ENCODE data around the gene SYS1. TPM values are rescaled to one million over a fixed set of nuclear protein-coding genes. Genes with fewer than 3 reads are reported as not detected.
A peak's percentile ranks its signal among the peaks of the same experiment; 100 is the strongest.

SYS1 gene
- total RNA-seq, 1 donor from 2014 or later, result 25.6 TPM

DNA sequence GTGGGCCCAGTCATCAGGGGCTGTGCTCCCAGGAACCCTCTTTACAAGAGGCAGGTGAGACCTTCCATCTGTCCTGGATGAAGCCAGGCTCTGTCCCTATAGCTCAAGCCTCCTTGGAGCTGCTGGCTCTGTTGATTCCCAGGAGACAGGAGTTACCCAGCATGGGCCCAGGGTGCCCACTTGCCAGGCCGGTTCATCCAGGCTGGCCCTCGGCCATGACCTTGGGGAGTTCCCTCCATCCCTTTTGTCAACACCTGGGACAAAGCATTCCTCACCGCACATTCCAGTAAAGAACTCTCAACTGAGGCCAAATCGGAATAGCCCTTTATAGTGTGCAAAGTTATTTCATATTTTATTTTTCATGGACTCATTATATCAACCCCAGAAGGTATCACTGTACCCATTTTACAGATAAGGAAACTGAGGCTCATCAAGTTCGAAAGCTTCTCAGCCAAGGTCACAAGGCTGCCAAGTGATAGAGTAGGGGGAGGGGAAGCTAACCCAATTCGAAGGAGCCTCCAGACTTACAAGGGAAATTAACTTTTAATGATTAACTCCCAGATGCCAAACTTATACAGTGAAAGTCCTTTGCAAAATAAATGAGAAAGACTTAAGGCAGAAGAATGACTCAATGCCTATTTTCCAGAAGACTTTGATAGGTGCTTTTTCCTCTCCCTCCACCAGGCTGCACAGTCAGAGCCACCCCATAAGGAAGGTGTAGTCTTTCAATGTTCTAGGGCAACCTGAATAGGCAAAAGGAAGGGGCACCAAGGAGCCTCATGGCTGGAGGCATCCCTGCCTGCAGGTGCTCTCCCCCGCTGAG, 33.2 kb upstream of the SYS1 start:
- no peaks in the 10 kb centered on the region for H3K4me1 Mint-ChIP-seq (ENCODE audit: low read depth)
- no peaks in the 10 kb centered on the region for H3K9me3 Mint-ChIP-seq
- no peaks in the 10 kb centered on the region for H3K27me3 Mint-ChIP-seq (ENCODE audit: insufficient read depth)
- intact Hi-C loops (cut with micrococcal nuclease), result no loop called here
- DNase-seq (ENCODE audit: low spot score), result no peak
- peaks cover 51% of the 10 kb centered on the region for H3K36me3 Mint-ChIP-seq (ENCODE audit: low read depth)
- no peak overlapping the region for H3K4me3 Mint-ChIP-seq
- no peak overlapping the region for H3K27ac Mint-ChIP-seq

DNA sequence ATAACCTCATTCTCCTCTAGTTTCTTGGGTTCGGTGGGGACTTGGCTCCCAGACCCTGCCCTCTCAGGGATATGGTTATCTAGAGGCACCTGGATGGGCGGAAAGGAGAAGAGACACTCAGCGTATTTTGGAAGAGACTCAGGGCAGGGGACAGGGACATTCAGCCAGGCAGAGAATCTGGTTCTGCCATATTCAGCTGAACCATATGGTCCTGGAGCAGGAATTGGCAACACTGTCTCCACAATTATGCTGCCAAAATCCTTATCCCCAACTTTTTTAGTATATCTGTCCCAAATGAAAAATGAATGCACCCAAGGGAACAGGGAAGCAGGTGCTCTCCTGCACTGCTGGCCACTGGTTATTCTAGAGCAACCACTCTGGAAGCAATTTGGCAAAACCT, 32.5 kb upstream of the SYS1 start:
- Mint-ChIP-seq H3K27ac (no peak overlapping the region), H3K9me3 (no peaks in the 10 kb centered on the region), H3K36me3 (ENCODE audit: low read depth) (peaks cover 49% of the 10 kb centered on the region), H3K4me3 (no peak overlapping the region), H3K4me1 (ENCODE audit: low read depth) (peaks cover 4% of the 10 kb centered on the region), H3K27me3 (ENCODE audit: insufficient read depth) (no peaks in the 10 kb centered on the region)
- no peak for DNase-seq (ENCODE audit: low spot score)
- intact Hi-C loops (cut with micrococcal nuclease), result no loop called here

- peaks cover 30% of the 10 kb centered on the region for H3K36me3 Mint-ChIP-seq (ENCODE audit: low read depth)
- H3K27ac Mint-ChIP-seq, result peak overlapping the region; percentile 74
- intact Hi-C loops (cut with micrococcal nuclease), result no loop called here
These were observed 26.2 kb upstream of the SYS1 start for GRCh38 chr20:45336530-45337366.

DNA sequence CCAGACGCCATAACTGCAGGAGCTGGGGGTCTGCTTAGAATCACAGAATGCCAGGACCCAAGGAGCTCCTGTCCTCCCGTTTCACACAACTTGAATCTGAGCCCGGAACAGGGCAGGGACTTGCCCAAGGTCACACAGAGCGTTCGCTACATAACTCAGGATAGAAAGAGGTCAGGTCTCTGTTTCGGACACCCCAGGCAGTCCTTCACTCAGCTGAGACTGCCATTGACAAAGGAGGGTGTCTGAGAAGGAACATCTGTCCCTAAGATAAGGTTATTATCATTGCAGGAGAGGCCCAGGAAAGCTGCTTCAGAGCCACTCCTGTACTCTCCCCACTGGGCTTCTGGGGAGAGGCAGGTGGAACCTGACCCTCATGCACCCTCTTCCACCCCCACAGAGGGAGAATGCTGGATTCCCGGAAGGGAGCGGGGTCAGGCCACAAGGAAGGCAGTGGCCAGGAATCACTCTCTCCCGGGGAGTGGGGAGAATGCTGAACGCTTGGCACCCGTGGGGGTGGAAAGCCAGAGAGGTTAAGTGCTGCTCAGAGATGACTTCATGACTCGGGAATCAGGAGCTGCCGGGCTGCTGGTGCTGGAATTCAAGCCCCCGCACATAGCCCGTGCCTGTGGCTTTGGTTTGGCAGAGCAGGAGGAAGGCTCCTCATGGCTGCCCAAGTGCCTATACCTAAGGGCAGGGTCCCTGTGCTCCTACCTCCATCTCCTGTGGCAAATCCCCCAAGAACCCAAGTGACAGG, 25.4 kb upstream of the SYS1 start:
- H3K27me3 Mint-ChIP-seq (ENCODE audit: insufficient read depth), result no peaks in the 10 kb centered on the region
- H3K27ac Mint-ChIP-seq, result peak overlapping the region; percentile 74
- no peaks in the 10 kb centered on the region for H3K9me3 Mint-ChIP-seq
- H3K4me3 Mint-ChIP-seq, result no peak overlapping the region
- DNase-seq (ENCODE audit: low spot score), result no peak
- intact Hi-C loops (cut with micrococcal nuclease), result no loop called here
- peaks cover 29% of the 10 kb centered on the region for H3K36me3 Mint-ChIP-seq (ENCODE audit: low read depth)
- peaks cover 53% of the 10 kb centered on the region for H3K4me1 Mint-ChIP-seq (ENCODE audit: low read depth)

More at GRCh38 chr20:45336530-45337366, 26.2 kb upstream of the SYS1 start:
- Mint-ChIP-seq H3K4me3 (no peak overlapping the region), H3K27me3 (ENCODE audit: insufficient read depth) (no peaks in the 10 kb centered on the region), H3K9me3 (no peaks in the 10 kb centered on the region), H3K4me1 (ENCODE audit: low read depth) (peaks cover 45% of the 10 kb centered on the region)
- DNase-seq (ENCODE audit: low spot score), result no peak

- Mint-ChIP-seq H3K36me3 (ENCODE audit: low read depth) (peaks cover 33% of the 10 kb centered on the region), H3K9me3 (no peaks in the 10 kb centered on the region), H3K27ac (peak overlapping the region; percentile 74), H3K4me3 (no peak overlapping the region), H3K4me1 (ENCODE audit: low read depth) (peaks cover 61% of the 10 kb centered on the region), H3K27me3 (ENCODE audit: insufficient read depth) (no peaks in the 10 kb centered on the region)
- DNase-seq (ENCODE audit: low spot score), result no peak
- intact Hi-C loops (cut with micrococcal nuclease), result no loop called here
These were observed 24.6 kb upstream of the SYS1 start for GRCh38 chr20:45338121-45339030.

GRCh38 chr20:45339084-45339483, 23.9 kb upstream of the SYS1 start:
- Mint-ChIP-seq H3K27me3 (ENCODE audit: insufficient read depth) (no peaks in the 10 kb centered on the region), H3K9me3 (no peaks in the 10 kb centered on the region), H3K36me3 (ENCODE audit: low read depth) (peaks cover 36% of the 10 kb centered on the region), H3K4me1 (ENCODE audit: low read depth) (peaks cover 67% of the 10 kb centered on the region), H3K27ac (peak overlapping the region; percentile 74), H3K4me3 (no peak overlapping the region)
- DNase-seq (ENCODE audit: low spot score), result no peak
- intact Hi-C loops (cut with micrococcal nuclease), result no loop called here

DNA sequence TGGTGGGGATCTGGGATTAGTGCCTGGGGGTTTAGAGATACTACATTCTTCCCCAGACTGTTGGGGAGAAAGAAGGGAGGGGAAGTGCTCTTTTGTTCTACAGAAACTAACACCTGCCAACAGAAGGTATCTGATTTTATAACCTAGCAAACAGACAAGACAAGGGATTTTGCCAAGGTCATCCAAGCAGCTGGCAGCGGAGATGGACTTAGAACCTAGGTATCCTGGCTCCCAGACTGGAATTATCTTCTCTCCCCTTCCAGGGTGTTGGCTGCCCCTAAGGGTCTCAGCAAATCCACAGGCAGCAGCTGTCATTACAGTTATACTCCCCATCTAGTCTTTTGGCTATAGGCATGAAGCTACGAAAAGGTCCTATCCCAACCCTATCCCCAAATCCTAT, 23.2 kb upstream of the SYS1 start:
- intact Hi-C loops (cut with micrococcal nuclease), result no loop called here
- no peak overlapping the region for H3K4me3 Mint-ChIP-seq
- DNase-seq (ENCODE audit: low spot score), result no peak
- no peaks in the 10 kb centered on the region for H3K27me3 Mint-ChIP-seq (ENCODE audit: insufficient read depth)
- H3K27ac Mint-ChIP-seq, result no peak overlapping the region
- H3K4me1 Mint-ChIP-seq (ENCODE audit: low read depth), result peaks cover 75% of the 10 kb centered on the region
- peaks cover 40% of the 10 kb centered on the region for H3K36me3 Mint-ChIP-seq (ENCODE audit: low read depth)
- no peaks in the 10 kb centered on the region for H3K9me3 Mint-ChIP-seq

DNA sequence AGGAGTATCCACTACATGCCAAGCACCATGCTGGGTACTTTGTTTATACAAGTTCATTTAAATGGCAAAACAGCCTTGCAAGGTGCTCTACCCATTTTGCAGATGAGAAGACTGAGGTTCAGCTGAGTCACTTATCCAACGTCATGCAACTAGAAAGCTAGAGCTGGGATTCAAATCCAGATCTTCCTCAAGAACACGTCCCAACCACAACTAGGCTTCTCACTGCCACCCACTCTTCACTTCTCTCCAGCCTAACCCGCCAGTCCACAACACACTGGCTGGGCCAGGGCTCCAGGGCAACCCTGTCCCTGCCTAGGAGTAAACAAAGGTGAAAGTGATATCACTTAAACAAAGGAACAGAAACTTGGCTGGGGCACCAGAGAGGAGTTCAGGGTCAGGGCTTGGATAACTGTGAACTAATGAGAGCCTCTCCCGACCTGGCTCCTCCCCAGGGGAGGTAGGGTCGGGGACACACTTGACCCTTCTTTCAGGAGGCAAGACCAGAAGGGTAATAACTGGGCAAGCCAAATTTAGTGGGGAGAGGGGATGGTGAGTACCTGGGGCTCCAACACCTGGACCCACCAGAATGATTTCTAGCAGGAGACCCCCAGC, 22.6 kb upstream of the SYS1 start:
- Mint-ChIP-seq H3K4me3 (no peak overlapping the region), H3K27ac (peak overlapping the region; percentile 62), H3K27me3 (ENCODE audit: insufficient read depth) (no peaks in the 10 kb centered on the region), H3K4me1 (ENCODE audit: low read depth) (peaks cover 78% of the 10 kb centered on the region), H3K36me3 (ENCODE audit: low read depth) (peaks cover 43% of the 10 kb centered on the region), H3K9me3 (no peaks in the 10 kb centered on the region)
- intact Hi-C loops (cut with micrococcal nuclease), result no loop called here
- DNase-seq (ENCODE audit: low spot score), result no peak

DNA sequence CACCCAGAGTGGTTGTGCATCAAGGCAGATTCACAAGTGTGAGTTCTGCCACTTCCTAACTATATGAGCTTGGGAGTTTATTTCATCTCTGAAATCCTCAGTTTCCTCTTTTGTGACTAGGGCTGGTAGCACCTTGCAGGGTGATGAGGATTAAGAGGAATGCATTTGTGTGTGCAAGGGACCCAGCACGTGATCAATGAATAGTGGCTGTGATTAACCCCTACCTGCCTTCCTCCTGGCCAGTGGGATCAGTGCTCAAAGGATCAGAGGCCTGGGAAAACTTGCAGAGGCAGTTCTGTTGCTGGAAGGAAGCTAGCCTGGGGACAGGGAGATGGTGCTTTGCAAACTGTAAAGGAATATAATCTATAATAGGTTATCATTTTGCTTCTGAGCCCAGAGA, 22.0 kb upstream of the SYS1 start:
- H3K27me3 Mint-ChIP-seq (ENCODE audit: insufficient read depth), result no peaks in the 10 kb centered on the region
- H3K4me3 Mint-ChIP-seq, result no peak overlapping the region
- no peaks in the 10 kb centered on the region for H3K9me3 Mint-ChIP-seq
- intact Hi-C loops (cut with micrococcal nuclease), result no loop called here
- no peak for DNase-seq (ENCODE audit: low spot score)
- H3K27ac Mint-ChIP-seq, result peak overlapping the region; percentile 18
- peaks cover 78% of the 10 kb centered on the region for H3K4me1 Mint-ChIP-seq (ENCODE audit: low read depth)
- peaks cover 41% of the 10 kb centered on the region for H3K36me3 Mint-ChIP-seq (ENCODE audit: low read depth)

DNA sequence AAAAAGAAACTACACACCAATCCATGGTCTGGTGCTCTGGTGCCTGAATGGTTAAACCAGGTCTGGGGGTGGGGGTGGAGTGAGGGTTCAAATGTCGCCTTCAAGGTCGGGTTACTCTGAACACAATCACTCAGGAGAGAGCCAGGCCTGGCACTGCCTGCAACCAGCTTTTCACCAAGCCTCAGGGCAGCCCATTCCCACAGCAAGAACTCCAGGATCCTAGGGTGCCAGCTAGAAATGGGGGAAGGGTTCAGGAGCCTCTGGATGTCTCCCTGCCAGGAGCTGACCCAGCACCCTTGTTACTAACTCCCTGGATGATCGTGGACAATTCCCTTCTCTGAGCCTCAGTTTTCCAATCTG, 21.4 kb upstream of the SYS1 start:
- intact Hi-C loops (cut with micrococcal nuclease), result no loop called here
- no peaks in the 10 kb centered on the region for H3K27me3 Mint-ChIP-seq (ENCODE audit: insufficient read depth)
- DNase-seq (ENCODE audit: low spot score), result no peak
- peaks cover 84% of the 10 kb centered on the region for H3K4me1 Mint-ChIP-seq (ENCODE audit: low read depth)
- no peak overlapping the region for H3K27ac Mint-ChIP-seq
- no peaks in the 10 kb centered on the region for H3K9me3 Mint-ChIP-seq
- no peak overlapping the region for H3K4me3 Mint-ChIP-seq
- H3K36me3 Mint-ChIP-seq (ENCODE audit: low read depth), result peaks cover 44% of the 10 kb centered on the region

- H3K27ac Mint-ChIP-seq, result peak overlapping the region; percentile 23
- H3K4me3 Mint-ChIP-seq, result no peak overlapping the region
- peaks cover 47% of the 10 kb centered on the region for H3K36me3 Mint-ChIP-seq (ENCODE audit: low read depth)
- DNase-seq (ENCODE audit: low spot score), result no peak
- intact Hi-C loops (cut with micrococcal nuclease), result no loop called here
- H3K9me3 Mint-ChIP-seq, result no peaks in the 10 kb centered on the region
- peaks cover 84% of the 10 kb centered on the region for H3K4me1 Mint-ChIP-seq (ENCODE audit: low read depth)
- H3K27me3 Mint-ChIP-seq (ENCODE audit: insufficient read depth), result no peaks in the 10 kb centered on the region
These were observed 20.8 kb upstream of the SYS1 start for GRCh38 chr20:45341939-45342854.
